ENCODE results near the gene SLC46A1. TPM values are rescaled to one million over a fixed set of nuclear protein-coding genes. Genes with fewer than 3 reads are reported as not detected.

SLC46A1 gene
- total and polyA plus RNA-seq, 10 of the 15 experiments (the other 5 are each of a cell fraction or from before 2014, with no cell fraction given), result 1.7 to 6.9 (median 4.0) TPM

GRCh38 chr17:28446716-28447395 lies 40.8 kb upstream of the SLC46A1 start:
- TF ChIP-seq SMAD1 (IDR thresholded peaks at IDR 0.05; ENCODE audit: low read depth, partially characterized antibody), result no peak
- TF ChIP-seq SPI1 (IDR thresholded peaks at IDR 0.05; ENCODE audit: borderline replicate concordance, insufficient read depth, low read depth, low read length), result no peak
- no peak for TF ChIP-seq POU2F2 (IDR thresholded peaks at IDR 0.05; ENCODE audit: borderline replicate concordance, low read depth, low read length)
- TF ChIP-seq MLLT1 (IDR thresholded peaks at IDR 0.05), result no peak
- TF ChIP-seq GATAD2B (conservative IDR thresholded peaks at IDR 0.05; ENCODE audit: low read depth), result no peak
- TF ChIP-seq, protein P1, sequence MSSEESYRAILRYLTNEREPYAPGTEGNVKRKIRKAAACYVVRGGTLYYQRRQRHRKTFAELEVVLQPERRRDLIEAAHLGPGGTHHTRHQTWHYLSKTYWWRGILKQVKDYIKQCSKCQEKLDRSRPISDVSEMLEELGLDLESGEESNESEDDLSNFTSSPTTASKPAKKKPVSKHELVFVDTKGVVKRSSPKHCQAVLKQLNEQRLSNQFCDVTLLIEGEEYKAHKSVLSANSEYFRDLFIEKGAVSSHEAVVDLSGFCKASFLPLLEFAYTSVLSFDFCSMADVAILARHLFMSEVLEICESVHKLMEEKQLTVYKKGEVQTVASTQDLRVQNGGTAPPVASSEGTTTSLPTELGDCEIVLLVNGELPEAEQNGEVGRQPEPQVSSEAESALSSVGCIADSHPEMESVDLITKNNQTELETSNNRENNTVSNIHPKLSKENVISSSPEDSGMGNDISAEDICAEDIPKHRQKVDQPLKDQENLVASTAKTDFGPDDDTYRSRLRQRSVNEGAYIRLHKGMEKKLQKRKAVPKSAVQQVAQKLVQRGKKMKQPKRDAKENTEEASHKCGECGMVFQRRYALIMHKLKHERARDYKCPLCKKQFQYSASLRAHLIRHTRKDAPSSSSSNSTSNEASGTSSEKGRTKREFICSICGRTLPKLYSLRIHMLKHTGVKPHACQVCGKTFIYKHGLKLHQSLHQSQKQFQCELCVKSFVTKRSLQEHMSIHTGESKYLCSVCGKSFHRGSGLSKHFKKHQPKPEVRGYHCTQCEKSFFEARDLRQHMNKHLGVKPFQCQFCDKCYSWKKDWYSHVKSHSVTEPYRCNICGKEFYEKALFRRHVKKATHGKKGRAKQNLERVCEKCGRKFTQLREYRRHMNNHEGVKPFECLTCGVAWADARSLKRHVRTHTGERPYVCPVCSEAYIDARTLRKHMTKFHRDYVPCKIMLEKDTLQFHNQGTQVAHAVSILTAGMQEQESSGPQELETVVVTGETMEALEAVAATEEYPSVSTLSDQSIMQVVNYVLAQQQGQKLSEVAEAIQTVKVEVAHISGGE (CRISPR knock-in tag; IDR thresholded peaks at IDR 0.05), result no peak
- no peak for TF ChIP-seq HCFC1 (IDR thresholded peaks at IDR 0.05; ENCODE audit: low read length)
- no peak for TF ChIP-seq MYC (IDR thresholded peaks at IDR 0.05; ENCODE audit: insufficient read depth, insufficient read length, insufficient replicate concordance, low read length, severe bottlenecking)
- intact Hi-C loops (cut with micrococcal nuclease; ENCODE audit: unreplicated experiment) (loop anchor here (10.0 kb wide), 1 partner anchor 98 kb away; no protein-coding TSS in a partner anchor), in situ Hi-C loops (cut with MboI) (no loop called here)
- H3K9me3 ChIP-seq (replicated peaks; ENCODE audit: control insufficient read depth, insufficient read depth, low read length), result no peaks in the 10 kb centered on the region
- ATAC-seq, result no peak
- POLR2A ChIA-PET, result no interaction called here
- no peaks in the 10 kb centered on the region for H3K79me2 ChIP-seq (ENCODE audit: control insufficient read depth, insufficient read depth, low read length)
- no peak overlapping the region for H3K4me3 ChIP-seq
- no peaks in the 10 kb centered on the region for H3K4me1 ChIP-seq (ENCODE audit: control insufficient read depth, insufficient read depth, low read length)
- RAD21 ChIA-PET (ENCODE audit: unreplicated experiment), result no interaction called here
- no peak overlapping the region for H3K27ac ChIP-seq (ENCODE audit: control insufficient read depth, insufficient read depth)
- DNase-seq (ENCODE audit: low read depth, low spot score), result no peak
- CTCF ChIA-PET, result no interaction called here
- SMC1A ChIA-PET (ENCODE audit: uncharacterized antibody, unreplicated experiment), result no interaction called here
- no peak overlapping the region for H2AFZ ChIP-seq (ENCODE audit: control insufficient read depth, low read depth, low read length)
- 27% methylated on average over 8 of the region's 8 CpGs for WGBS (ENCODE audit: insufficient coverage, insufficient replicate concordance, low lambda C conversion rate, missing lambda C conversion rate)
- H3K4me2 ChIP-seq (ENCODE audit: control insufficient read depth, insufficient read depth), result no peak overlapping the region
- no peaks in the 10 kb centered on the region for H3K27me3 ChIP-seq (replicated peaks in 1 of 2; ENCODE audit: control insufficient read depth in 2 of 2, insufficient read depth in 2 of 2, low read length in 1 of 2)
- H4K20me1 ChIP-seq (ENCODE audit: control insufficient read depth, insufficient read depth), result no peaks in the 10 kb centered on the region
- H3K36me3 ChIP-seq (ENCODE audit: control insufficient read depth in 2 of 2, insufficient read depth in 2 of 2, low read length in 1 of 2), result no peaks in the 10 kb centered on the region
- FAIRE-seq, result no peak
- no TSS peak for BruUV-seq (replicated peaks)
- H3K9ac ChIP-seq (ENCODE audit: control insufficient read depth, insufficient read depth, low read length), result no peak overlapping the region
